Testis (tissue), 2 donors: ENCODE data around the gene ENAH.

ENCODE experiments used
- CTCF ChIP-seq, 3 experiments: fragments of 450-650 bp in 2 of 3; fragments of 200-600 bp in 1 of 3; sonication (generic) in 1 of 3; IDR thresholded peaks; one replicate each; pipeline ENCODE4 v1.5.1; 2016 to 2019; ENCODE audit warnings: antibody characterized with exemption in 3 of 3, mild to moderate bottlenecking in 2 of 3, moderate library complexity in 1 of 3
- POLR2A ChIP-seq: fragments of 450-650 bp; IDR thresholded peaks from one replicate; pipeline ENCODE4 v1.6.1; 2017; ENCODE audit warnings: antibody characterized with exemption, mild to moderate bottlenecking, moderate library complexity

DNA sequence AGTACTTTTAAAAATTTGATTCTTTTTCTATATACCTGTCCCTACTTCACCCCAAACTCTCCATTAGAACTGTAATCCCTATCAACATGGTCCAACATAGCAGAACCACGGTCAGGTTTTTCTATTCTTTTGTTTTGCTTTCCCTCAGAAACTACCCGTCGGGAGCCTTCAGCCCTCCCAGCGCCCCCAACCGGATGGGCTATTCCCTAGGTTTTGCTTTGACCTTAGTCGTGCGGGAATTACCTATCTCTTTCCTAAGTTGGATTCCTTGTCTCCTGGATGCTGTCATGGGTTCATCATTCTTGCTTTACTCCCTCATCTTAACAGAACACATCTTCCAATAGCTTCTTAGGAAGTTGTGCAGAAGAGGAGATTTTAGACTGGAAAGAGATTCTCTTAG, 127.5 kb downstream of the ENAH start:
- TF ChIP-seq CTCF (IDR thresholded peaks at IDR 0.05) (no peak), POLR2A (no peak)
